ENCODE data around the gene SH3D21. TPM values are rescaled to one million over a fixed set of nuclear protein-coding genes. Genes with fewer than 3 reads are reported as not detected.
A peak's percentile ranks its signal among the peaks of the same experiment; 100 is the strongest.

SH3D21 gene
- total RNA-seq, 4 donors from 2014 or later: 0.10 to 1.4 (median 0.46) TPM

GRCh38 chr1:36297062-36297461 lies 9.1 kb upstream of the SH3D21 start:
- Histone ChIP-seq H3K36me3 (peaks cover 0 to 78% of the 10 kb centered on the region in 2 donors), H3K27ac (peak overlapping the region; percentile 9 to 80 (median 70)), H3K9me3 (no peaks in the 10 kb centered on the region), H3K4me3 (no peak overlapping the region), H3K27me3 (no peaks in the 10 kb centered on the region), H3K4me1 (peaks cover 6 to 28% of the 10 kb centered on the region in 2 donors)
- intact Hi-C loops (cut with DNase I; ENCODE audit: low total_unique reads) (no loop called here), in situ Hi-C loops (cut with MboI; ENCODE audit: low sequenced_read_pairs in 4 of 4) (loop anchor here in 1 of 4 donors (25.0 kb wide), 1 partner anchor 110 kb away; no protein-coding TSS in a partner anchor)
- DNase-seq (no peak), ATAC-seq (no peak)
- TF ChIP-seq POLR2A (IDR thresholded peaks at IDR 0.05) (no peak), CTCF (IDR thresholded peaks at IDR 0.05 in 4 of 5, conservative IDR thresholded peaks at IDR 0.05 in 1 of 5) (no peak)

GRCh38 chr1:36298640-36299039 lies 7.5 kb upstream of the SH3D21 start:
- peaks cover 6 to 28% of the 10 kb centered on the region in 2 donors for H3K4me1 ChIP-seq
- H3K4me3 ChIP-seq: no peak overlapping the region
- in situ Hi-C loops (cut with MboI; ENCODE audit: low sequenced_read_pairs in 4 of 4): loop anchor here in 1 of 4 donors (25.0 kb wide), 1 partner anchor 111 kb away; no protein-coding TSS in a partner anchor
- DNase-seq (no peak), ATAC-seq (no peak)
- intact Hi-C loops (cut with DNase I; ENCODE audit: low total_unique reads): no loop called here
- peaks cover 0 to 81% of the 10 kb centered on the region in 2 donors for H3K36me3 ChIP-seq
- no peak for TF ChIP-seq POLR2A (IDR thresholded peaks at IDR 0.05)
- TF ChIP-seq CTCF (IDR thresholded peaks at IDR 0.05 in 4 of 5, conservative IDR thresholded peaks at IDR 0.05 in 1 of 5): no peak
- no peaks in the 10 kb centered on the region for H3K9me3 ChIP-seq
- H3K27me3 ChIP-seq: no peaks in the 10 kb centered on the region
- H3K27ac ChIP-seq: peak overlapping the region; percentile 75 to 82 (median 79)

- in situ Hi-C loops (cut with MboI; ENCODE audit: low sequenced_read_pairs in 4 of 4): loop anchor here in 1 of 4 donors (25.0 kb wide), 1 partner anchor 112 kb away; no protein-coding TSS in a partner anchor
- intact Hi-C loops (cut with DNase I; ENCODE audit: low total_unique reads): no loop called here
- peak overlapping the region; percentile 75 to 82 (median 79) for H3K27ac ChIP-seq
- no peaks in the 10 kb centered on the region for H3K9me3 ChIP-seq
- no peak overlapping the region for H3K4me3 ChIP-seq
- H3K27me3 ChIP-seq: no peaks in the 10 kb centered on the region
- peaks cover 6 to 10% of the 10 kb centered on the region in 2 donors for H3K4me1 ChIP-seq
- peaks cover 0 to 79% of the 10 kb centered on the region in 2 donors for H3K36me3 ChIP-seq
- no peak for ATAC-seq
- no peak for TF ChIP-seq CTCF (IDR thresholded peaks at IDR 0.05 in 4 of 5, conservative IDR thresholded peaks at IDR 0.05 in 1 of 5)
- TF ChIP-seq POLR2A (IDR thresholded peaks at IDR 0.05): no peak
- DNase-seq: no peak
Measured at GRCh38 chr1:36300526-36300925, 5.6 kb upstream of the SH3D21 start.

GRCh38 chr1:36301220-36301619 lies 4.9 kb upstream of the SH3D21 start:
- no peak for DNase-seq
- intact Hi-C loops (cut with DNase I; ENCODE audit: low total_unique reads) (no loop called here), in situ Hi-C loops (cut with MboI; ENCODE audit: low sequenced_read_pairs in 4 of 4) (loop anchor here in 1 of 4 donors (25.0 kb wide), 1 partner anchor 111 kb away; no protein-coding TSS in a partner anchor)
- peak overlapping the region; percentile 75 to 82 (median 79) for H3K27ac ChIP-seq
- peaks cover 0 to 76% of the 10 kb centered on the region in 2 donors for H3K36me3 ChIP-seq
- ATAC-seq: no peak
- no peaks in the 10 kb centered on the region for H3K9me3 ChIP-seq
- H3K27me3 ChIP-seq: no peaks in the 10 kb centered on the region
- TF ChIP-seq POLR2A (IDR thresholded peaks at IDR 0.05) (no peak), CTCF (IDR thresholded peaks at IDR 0.05 in 4 of 5, conservative IDR thresholded peaks at IDR 0.05 in 1 of 5) (no peak)
- peaks cover 13 to 14% of the 10 kb centered on the region in 2 donors for H3K4me1 ChIP-seq
- H3K4me3 ChIP-seq: no peak overlapping the region
